HepG2 (cell line): Measurements from ENCODE around the gene NSMCE1. TPM values are rescaled to one million over a fixed set of nuclear protein-coding genes. Genes with fewer than 3 reads are reported as not detected.
A peak's percentile ranks its signal among the peaks of the same experiment; 100 is the strongest.

ENCODE experiments used
- ATAC-seq: fragments of 200-7000 bp; cut with Tn5 transposase; 3 replicates; pipeline ENCODE4 v1.9.1; 2020; ENCODE audit warnings: mild to moderate bottlenecking, moderate library complexity
- BruUV-seq: library from RNA; stranded (reverse); fragments of 400-500 nt; replicated peaks from 2 replicates; lab custom pipeline; 2021; lab: Mats Ljungman, UMichigan
- CTCF ChIA-PET: fragments of 300-600 bp; formaldehyde crosslinking; extraction: SDS; loops from one replicate; lab custom pipeline; 2021; ENCODE audit warnings: low total read pairs, inconsistent platforms, low intra/inter-chr PET ratio; lab: Yijun Ruan, JAX
- POLR2A ChIA-PET: fragments of 350-600 bp; sonication (Branson Sonifier 250); formaldehyde crosslinking; loops from one replicate; lab custom pipeline; 2020; ENCODE audit warnings: antibody characterized with exemption, inconsistent platforms; lab: Yijun Ruan, JAX
- DNase-seq: peaks from one replicate; pipeline ENCODE4 v3.0.0-alpha.2; 2015; ENCODE audit warnings: low spot score
- FAIRE-seq: peaks from 3 replicates; lab custom pipeline; 2011; peaks lifted over from hg19 to GRCh38; lab: Jason Lieb, UNC
- H2AFZ ChIP-seq: one replicate; pipeline ENCODE4 v1.6.1; 2011; ENCODE audit warnings: low read length, inconsistent platforms
- H3K27ac ChIP-seq: fragments of 300-600 bp; 3 replicates; pipeline ENCODE4 v1.8.0; 2011; ENCODE audit warnings: mixed run types, mild to moderate bottlenecking, mixed read lengths, low read length, inconsistent platforms; ENCODE audit not compliant: insufficient read depth; ENCODE audit errors: extremely low read length
- H3K27me3 ChIP-seq, 2 experiments: fragments of 200-600 bp in 1 of 2; 2 replicates in 1 of 2; 3 replicates in 1 of 2; pipeline versions ENCODE4 v1.6.0 to v1.8.0; 2011; ENCODE audit warnings: low read length in 2 of 2, mild to moderate bottlenecking in 2 of 2, moderate library complexity in 2 of 2, inconsistent platforms in 1 of 2; ENCODE audit not compliant: insufficient read depth in 2 of 2, control insufficient read depth in 1 of 2
- H3K36me3 ChIP-seq, 2 experiments: fragments of 200-600 bp in 1 of 2; replicated peaks in 1 of 2; 2 replicates in 1 of 2; 3 replicates in 1 of 2; pipeline versions ENCODE4 v1.5.1 to v1.8.0; 2011; ENCODE audit warnings: low read length in 2 of 2, inconsistent platforms in 1 of 2; ENCODE audit not compliant: insufficient read depth in 2 of 2, control insufficient read depth in 1 of 2
- H3K4me1 ChIP-seq: 2 replicates; pipeline ENCODE4 v1.5.1; 2012; ENCODE audit warnings: low read length, inconsistent platforms; ENCODE audit not compliant: insufficient read depth
- H3K4me2 ChIP-seq: 2 replicates; pipeline ENCODE4 v1.6.0; 2011; ENCODE audit warnings: low read depth, low read length, inconsistent platforms
- H3K4me3 ChIP-seq, 3 experiments: fragments of 200-600 bp in 1 of 3; sonication (generic), shearing (Covaris generic) in 1 of 3; replicated peaks in 1 of 3; 2 replicates each; pipeline ENCODE4 v1.5.1; 2011 to 2016; ENCODE audit warnings: low read length in 3 of 3, inconsistent platforms in 2 of 3, low read depth in 2 of 3, mild to moderate bottlenecking in 2 of 3, control low read depth in 1 of 3, mixed read lengths in 1 of 3; ENCODE audit not compliant: insufficient read depth in 1 of 3
- H3K79me2 ChIP-seq: one replicate; pipeline ENCODE4 v1.6.1; 2011; ENCODE audit warnings: low read length, inconsistent platforms; ENCODE audit not compliant: insufficient read depth
- H3K9ac ChIP-seq: 2 replicates; pipeline ENCODE4 v1.6.0; 2011; ENCODE audit warnings: mild to moderate bottlenecking, low read depth, low read length, inconsistent platforms; ENCODE audit not compliant: insufficient read depth
- H3K9me3 ChIP-seq: 2 replicates; pipeline ENCODE4 v1.5.1; 2012; ENCODE audit warnings: mild to moderate bottlenecking, low read length
- H4K20me1 ChIP-seq: 2 replicates; pipeline ENCODE4 v1.6.0; 2011; ENCODE audit warnings: inconsistent platforms, mild to moderate bottlenecking, low read length, moderate library complexity; ENCODE audit not compliant: insufficient read depth
- ARID5B ChIP-seq: IDR thresholded peaks from 2 replicates; pipeline ENCODE4 v1.4.0; 2020; ENCODE audit warnings: mild to moderate bottlenecking, missing genetic modification reagents
- ATF4 ChIP-seq, 2 experiments: fragments of 450-650 bp in 1 of 2; sonication (generic) in 1 of 2; formaldehyde crosslinking; IDR thresholded peaks; 2 replicates each; pipeline versions ENCODE4 v1.5.0 to v1.8.0; 2020 to 2022; ENCODE audit warnings: mild to moderate bottlenecking in 1 of 2, missing genetic modification reagents in 1 of 2
- BCL6 ChIP-seq: IDR thresholded peaks from 2 replicates; pipeline ENCODE4 v1.6.1; 2016; ENCODE audit warnings: missing genetic modification reagents, missing compliant biosample characterization
- ESRRA ChIP-seq: sonication (generic); formaldehyde crosslinking; IDR thresholded peaks from 2 replicates; pipeline ENCODE4 v1.5.1; 2020; ENCODE audit warnings: mild to moderate bottlenecking, low read depth, missing genetic modification reagents
- HMGA1 ChIP-seq: sonication (generic); formaldehyde crosslinking; conservative IDR thresholded peaks from 2 replicates; pipeline ENCODE4 v1.4.0; 2020; ENCODE audit warnings: missing genetic modification reagents
- ISL2 ChIP-seq: sonication (generic); formaldehyde crosslinking; IDR thresholded peaks from 2 replicates; pipeline ENCODE4 v1.5.0; 2020; ENCODE audit warnings: missing genetic modification reagents
- TAF1 ChIP-seq: sonication (generic); formaldehyde crosslinking; IDR thresholded peaks from 2 replicates; pipeline ENCODE4 v1.4.0; 2020; ENCODE audit warnings: missing genetic modification reagents
- ZBTB1 ChIP-seq: sonication (generic); formaldehyde crosslinking; IDR thresholded peaks from 2 replicates; pipeline ENCODE4 v1.4.0; 2020; ENCODE audit warnings: missing genetic modification reagents, borderline replicate concordance
- ZNF251 ChIP-seq: sonication (generic); formaldehyde crosslinking; IDR thresholded peaks from 2 replicates; pipeline ENCODE4 v1.9.0; 2021; ENCODE audit warnings: mild to moderate bottlenecking, missing genetic modification reagents
- ZNF331 ChIP-seq: sonication (generic); formaldehyde crosslinking; IDR thresholded peaks from 2 replicates; pipeline ENCODE4 v1.4.0; 2020; ENCODE audit warnings: missing genetic modification reagents
- ZNF382 ChIP-seq: sonication (generic); formaldehyde crosslinking; IDR thresholded peaks from 2 replicates; pipeline ENCODE4 v1.5.0; 2020; ENCODE audit warnings: missing genetic modification reagents, mild to moderate bottlenecking, borderline replicate concordance
- ZNF432 ChIP-seq: sonication (generic); formaldehyde crosslinking; IDR thresholded peaks from 2 replicates; pipeline ENCODE4 v1.5.0; 2020; ENCODE audit warnings: missing genetic modification reagents, mild to moderate bottlenecking, borderline replicate concordance
- ZNF691 ChIP-seq: sonication (generic); formaldehyde crosslinking; IDR thresholded peaks from 2 replicates; pipeline ENCODE4 v1.4.0; 2020; ENCODE audit warnings: missing genetic modification reagents, low read depth, mild to moderate bottlenecking, borderline replicate concordance
- ZNF816 ChIP-seq: sonication (generic); formaldehyde crosslinking; IDR thresholded peaks from 2 replicates; pipeline ENCODE4 v1.8.0; 2022; ENCODE audit warnings: missing genetic modification reagents, mild to moderate bottlenecking, borderline replicate concordance
- ZSCAN21 ChIP-seq: sonication (generic); formaldehyde crosslinking; IDR thresholded peaks from 2 replicates; pipeline ENCODE4 v1.8.0; 2022; ENCODE audit warnings: mild to moderate bottlenecking, missing genetic modification reagents, moderate library complexity, borderline replicate concordance
- WGBS: methylation state at CpG from one replicate; pipeline ENCODE4 v1.1.6; 2017; ENCODE audit warnings: low lambda C conversion rate; 5-methylcytosine and 5-hydroxymethylcytosine counted together
- in situ Hi-C: cut with HindIII; loops from 2 replicates; pipeline ENCODE4 v1.10.0; 2017; ENCODE audit warnings: low pct_unique_long_range_greater_than_20kb; ENCODE audit not compliant: extremely low pct_ligation_motif_present
- intact Hi-C: fragments of 100-400 bp; cut with micrococcal nuclease; formaldehyde crosslinking; loops from one replicate; pipeline ENCODE4 v1.10.0; 2022; ENCODE audit not compliant: unreplicated experiment
- polyA plus RNA-seq, 8 experiments: library from polyadenylated mRNA; depleted of rRNA in 3 of 8; stranded (reverse) in 7 of 8; unstranded in 1 of 8; fragments of >200 nt; fragmentation: Illumina TruSeq in 4 of 8; extraction: Trizol in 4 of 8; gene quantifications; 2 replicates each; pipeline versions ENCODE4 v1.2.1 to v1.2.3, GENCODE V29; 2011 to 2016; ENCODE audit warnings: low read depth in 4 of 8, missing spikeins in 1 of 8, mixed read lengths in 1 of 8; ENCODE audit not compliant: insufficient read depth in 1 of 8
- total RNA-seq, 5 experiments: library from RNA; depleted of rRNA; stranded (reverse); fragments of >200 nt; fragmentation: Illumina TruSeq; extraction: Trizol; gene quantifications; 2 replicates each; pipeline ENCODE4 v1.2.3, GENCODE V29; 2016; ENCODE audit warnings: low read depth in 1 of 5

NSMCE1 gene
- total and polyA plus RNA-seq, 2 of the 13 experiments (the other 11 are each of a cell fraction or from before 2014, with no cell fraction given): 42.7 to 52.9 TPM

- TF ChIP-seq TAF1 (CRISPR knock-in tag): no peak; the same call in 1 of the 2 replicates
- TF ChIP-seq, all 625 proteins: peak for 81
Observed at GRCh38 chr16:27314161-27314723, 45.7 kb upstream of the NSMCE1 start (continued).

- H3K9me3 ChIP-seq: no peaks in the 10 kb centered on the region
- H2AFZ ChIP-seq: no peak within 1 kb of the TSS
- peak; percentile 94 for DNase-seq
- WGBS: 0% methylated on average over 4 of the region's 85 CpGs
- H3K36me3 ChIP-seq: peaks cover 0 to 1% of the 10 kb centered on the region in 2 experiments; a peak in 1 of 5 replicates
- FAIRE-seq: peak; percentile 99
- ChIA-PET POLR2A (no interaction called here), CTCF (no interaction called here)
- in situ Hi-C loops (loop anchor here (5.0 kb wide), 1 partner anchor 46 kb away; the partner anchor contains the start of gene NSMCE1), intact Hi-C loops (loop anchor here (1.0 to 5.0 kb wide), 3 partner anchors 39 to 78 kb away; no protein-coding TSS in a partner anchor)
- peaks cover 74% of the 10 kb centered on the region for H3K4me1 ChIP-seq
- peak within 1 kb of the TSS; percentile 75 for H3K27ac ChIP-seq
- peaks cover 40% of the 10 kb centered on the region for H3K79me2 ChIP-seq
- H3K27me3 ChIP-seq: peaks cover 1 to 17% of the 10 kb centered on the region in 2 experiments; a peak in 3 of 5 replicates
- H3K4me3 ChIP-seq: peak within 1 kb of the TSS; percentile 88 to 99 (median 97)
- H3K4me2 ChIP-seq: peak within 1 kb of the TSS; percentile 96
- BruUV-seq: no TSS peak
- ATAC-seq: peak; percentile 84
- H4K20me1 ChIP-seq: peaks cover 4% of the 10 kb centered on the region; the same call in 1 of the 2 replicates
- peak within 1 kb of the TSS; percentile 96 for H3K9ac ChIP-seq
- TF ChIP-seq ZNF382 (CRISPR knock-in tag) (no peak), ZNF331 (CRISPR knock-in tag) (peak; percentile 61; the same call in 1 of the 2 replicates), ZSCAN21 (peak; percentile 62; the same call in 1 of the 2 replicates), ZBTB1 (no peak), HMGA1 (CRISPR knock-in tag) (no peak), ZNF816 (CRISPR knock-in tag) (peak; percentile 64; the same call in 1 of the 2 replicates), ZNF691 (no peak; the same call in 1 of the 2 replicates), ESRRA (no peak), ZNF432 (CRISPR knock-in tag) (no peak), ARID5B (peak; percentile 60), ZNF251 (CRISPR knock-in tag) (no peak), ISL2 (CRISPR knock-in tag) (peak; percentile 32; the same call in 1 of the 2 replicates), ATF4 (CRISPR knock-in tag; IDR thresholded peaks at IDR 0.05) (peak in 1 of 2 experiments; percentile 40; a peak in 1 of 4 replicates), BCL6 (CRISPR knock-in tag) (peak; percentile 86)
Observed at GRCh38 chr16:27313422-27314160, 45.0 kb upstream of the NSMCE1 start, which contains the start of gene IL4R. IL4R (plus strand) TSS chr16:27313974; CDS start chr16:27340204, 26,230 bp downstream.
